GM19351 (cell line): ENCODE measurements around the gene PRAC2.

Experiments used
- ATAC-seq: cut with Tn5 transposase; IDR thresholded peaks from one replicate; pipeline ENCODE4 v1.9.1; 2021; ENCODE audit warnings: mild to moderate bottlenecking, moderate library complexity; ENCODE audit not compliant: unreplicated experiment

Gene PRAC2

DNA sequence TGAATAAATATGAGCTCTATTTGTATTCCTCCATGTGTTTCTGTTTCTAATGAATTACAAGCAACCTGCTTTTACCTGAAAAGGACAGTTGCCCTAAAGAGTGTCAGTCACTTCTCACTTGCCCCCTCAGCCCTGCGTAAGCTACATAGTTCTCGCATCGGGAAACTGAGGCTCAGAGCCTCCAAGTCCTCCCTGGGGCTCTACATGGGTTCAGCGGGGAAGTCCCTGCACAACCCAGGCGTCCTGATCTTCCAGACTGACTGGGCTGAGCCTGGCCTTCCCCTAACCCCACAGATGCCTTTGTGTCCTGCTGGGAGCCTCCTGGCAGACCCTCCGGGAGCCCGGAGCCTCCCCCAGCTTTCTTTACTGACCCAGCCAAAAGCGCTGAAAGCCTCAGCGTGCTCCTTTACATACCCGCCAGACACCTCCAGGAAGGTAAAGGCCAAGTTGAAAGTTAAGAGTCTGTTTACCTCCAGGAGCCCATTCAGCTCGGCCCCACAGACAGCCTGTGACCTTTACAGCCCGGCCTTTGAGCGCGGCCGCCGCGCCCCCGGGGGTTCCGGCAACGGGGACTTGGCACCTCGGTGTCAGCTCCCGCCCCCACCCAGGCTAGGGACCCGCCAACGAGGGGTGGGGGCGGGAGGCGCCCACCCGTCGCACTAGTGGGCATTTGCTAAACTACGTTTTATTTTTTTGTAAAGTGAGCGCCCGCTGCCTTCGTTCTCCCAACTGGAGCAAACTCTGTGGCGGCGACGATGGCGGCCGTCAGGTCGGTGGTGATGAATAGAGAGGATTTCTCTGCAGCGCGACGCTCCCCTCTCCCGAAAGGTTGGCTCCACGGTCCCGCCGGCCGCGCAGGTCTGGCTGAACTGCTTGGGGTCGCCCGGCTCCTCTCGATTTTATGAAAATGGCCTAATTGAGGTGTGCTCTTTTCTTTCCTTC, 10.0 kb downstream of the PRAC2 start:
- ATAC-seq = no peak

DNA sequence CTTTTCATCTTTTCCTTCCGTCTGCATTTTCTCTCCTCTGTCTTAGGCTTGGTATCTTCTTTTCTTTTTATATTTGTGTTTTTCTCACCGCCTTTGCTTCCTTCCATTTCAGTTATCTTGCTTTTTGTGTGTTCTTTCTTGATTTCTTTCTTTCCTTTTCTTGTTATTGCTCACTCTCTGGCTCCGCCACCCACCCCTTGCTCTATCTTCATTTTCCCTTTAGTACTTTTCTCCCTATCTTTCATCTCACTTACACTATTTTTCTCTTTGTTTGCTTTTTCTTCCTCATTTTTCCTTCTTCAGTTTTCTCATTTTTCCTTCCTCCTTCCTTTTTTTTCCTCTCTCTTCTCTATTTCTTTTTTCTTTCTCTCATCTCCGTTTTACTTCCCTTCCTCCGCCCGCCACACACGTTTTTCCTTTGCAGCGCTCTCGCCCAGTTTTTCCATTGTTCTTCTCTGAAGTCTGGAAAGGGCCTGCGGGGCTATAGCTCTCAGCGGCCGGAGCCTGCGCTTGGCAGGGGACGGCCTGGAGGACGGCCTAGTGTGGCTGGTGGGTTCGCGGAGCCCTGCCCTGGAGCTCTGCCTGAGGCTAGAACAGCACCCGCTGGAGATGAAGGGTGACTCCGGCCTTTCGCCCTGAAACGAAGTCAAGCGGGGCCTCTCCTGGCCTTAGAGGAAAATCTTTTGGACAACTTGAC, 10.8 kb downstream of the PRAC2 start:
- no peak for ATAC-seq

DNA sequence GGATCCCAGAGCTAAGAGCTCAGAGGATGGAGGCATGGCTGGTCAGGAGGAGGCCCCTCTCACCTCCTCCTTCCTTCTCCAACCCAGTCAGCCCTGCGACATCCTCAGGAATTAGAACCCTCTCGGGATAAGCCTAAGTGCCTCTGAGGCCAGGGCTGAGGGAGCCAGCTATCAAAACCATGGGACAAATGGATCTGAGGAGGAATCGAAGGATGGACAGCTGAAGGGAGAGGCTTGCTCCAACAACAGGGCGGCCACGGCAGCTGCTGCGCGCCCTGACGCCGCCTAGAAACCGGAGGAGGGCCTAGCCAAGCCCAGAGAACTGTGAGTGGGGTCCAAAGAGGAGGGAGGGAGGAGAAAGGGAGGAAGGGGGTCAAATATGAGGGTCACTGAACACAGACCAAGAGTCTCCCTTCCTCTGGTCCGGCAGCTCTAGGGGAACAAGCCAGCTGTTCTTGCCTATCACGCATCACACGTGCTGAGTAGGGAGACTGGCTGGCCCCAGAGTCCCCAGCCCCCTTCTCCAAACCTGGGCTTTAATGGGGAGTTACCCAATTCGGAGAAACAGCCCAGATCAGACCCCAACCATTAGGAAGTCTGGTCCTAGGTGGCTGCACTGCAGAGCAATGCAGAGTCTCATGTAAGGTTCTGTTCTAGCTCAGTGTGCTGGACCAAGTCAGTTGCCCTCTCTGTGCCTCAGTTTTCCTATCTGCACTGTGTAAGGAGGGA, 11.5 kb downstream of the PRAC2 start:
- ATAC-seq = no peak

DNA sequence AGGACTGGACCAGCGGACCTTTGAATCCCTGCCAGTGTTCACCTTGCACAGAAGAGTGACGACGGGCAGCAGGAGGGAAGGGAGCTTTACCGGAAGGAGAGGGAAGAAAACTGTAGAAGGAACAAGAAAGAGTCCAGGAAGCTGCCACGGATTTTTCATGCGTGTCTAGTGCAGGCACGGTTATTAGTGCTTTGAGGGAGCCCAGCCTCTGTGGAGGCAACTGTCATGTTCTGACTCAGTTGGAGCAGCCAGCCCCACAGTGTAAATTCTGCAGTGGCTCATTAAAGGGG, 12.0 kb downstream of the PRAC2 start:
- ATAC-seq = no peak

DNA sequence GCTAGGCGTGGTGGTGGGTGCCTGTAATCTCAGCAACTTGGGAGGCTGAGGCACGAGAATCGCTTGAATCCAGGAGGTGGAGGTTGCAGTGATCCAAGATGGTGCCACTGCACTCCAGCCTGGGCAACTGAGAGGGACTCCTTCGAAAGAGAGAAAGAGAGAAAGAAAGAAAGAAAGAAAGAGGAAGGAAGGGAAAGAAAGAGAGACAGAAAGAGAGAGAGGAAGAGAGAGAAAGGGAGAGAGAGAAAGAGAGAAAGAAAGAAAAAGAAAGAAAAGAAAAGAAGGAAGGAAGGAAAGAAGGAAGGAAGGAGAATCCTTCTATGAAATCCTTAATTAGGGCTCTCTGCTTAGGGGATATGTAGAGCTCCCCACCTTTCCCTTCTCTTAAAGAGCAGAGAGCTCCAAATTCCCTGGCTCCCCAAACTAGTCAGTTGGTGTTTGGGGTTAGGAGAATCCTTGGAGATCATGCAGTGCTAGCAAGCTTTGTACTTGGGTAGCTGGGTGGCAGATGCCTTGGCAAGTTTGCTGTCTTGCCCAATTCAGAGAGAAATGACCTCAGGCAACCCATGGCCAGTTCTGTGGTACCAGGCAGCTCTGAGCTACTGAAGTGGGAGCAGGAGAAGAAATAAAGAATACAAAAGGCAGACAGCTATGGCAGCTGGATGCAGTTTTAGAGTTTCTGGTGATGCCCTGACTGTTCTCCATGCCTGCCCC, 14.5 kb downstream of the PRAC2 start:
- ATAC-seq = no peak

DNA sequence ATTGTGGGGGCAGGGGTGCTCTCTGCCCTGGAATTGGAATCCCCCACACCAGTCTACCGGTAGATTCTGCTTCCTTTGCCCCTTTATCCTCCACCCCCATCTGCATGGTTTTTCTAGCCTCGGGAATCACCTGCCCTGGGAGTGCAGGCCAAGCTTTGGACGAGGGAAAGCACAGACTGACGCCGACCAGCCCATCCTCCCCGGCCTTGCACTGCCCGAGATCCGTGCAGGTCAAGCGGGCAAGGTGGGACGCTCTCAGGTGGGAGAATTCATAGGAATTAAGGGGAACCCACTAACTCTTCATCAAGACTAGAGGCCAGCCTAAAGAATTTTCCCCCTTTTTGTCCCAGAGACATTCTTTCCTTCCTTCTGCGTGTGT, 15.4 kb downstream of the PRAC2 start:
- ATAC-seq = no peak

DNA sequence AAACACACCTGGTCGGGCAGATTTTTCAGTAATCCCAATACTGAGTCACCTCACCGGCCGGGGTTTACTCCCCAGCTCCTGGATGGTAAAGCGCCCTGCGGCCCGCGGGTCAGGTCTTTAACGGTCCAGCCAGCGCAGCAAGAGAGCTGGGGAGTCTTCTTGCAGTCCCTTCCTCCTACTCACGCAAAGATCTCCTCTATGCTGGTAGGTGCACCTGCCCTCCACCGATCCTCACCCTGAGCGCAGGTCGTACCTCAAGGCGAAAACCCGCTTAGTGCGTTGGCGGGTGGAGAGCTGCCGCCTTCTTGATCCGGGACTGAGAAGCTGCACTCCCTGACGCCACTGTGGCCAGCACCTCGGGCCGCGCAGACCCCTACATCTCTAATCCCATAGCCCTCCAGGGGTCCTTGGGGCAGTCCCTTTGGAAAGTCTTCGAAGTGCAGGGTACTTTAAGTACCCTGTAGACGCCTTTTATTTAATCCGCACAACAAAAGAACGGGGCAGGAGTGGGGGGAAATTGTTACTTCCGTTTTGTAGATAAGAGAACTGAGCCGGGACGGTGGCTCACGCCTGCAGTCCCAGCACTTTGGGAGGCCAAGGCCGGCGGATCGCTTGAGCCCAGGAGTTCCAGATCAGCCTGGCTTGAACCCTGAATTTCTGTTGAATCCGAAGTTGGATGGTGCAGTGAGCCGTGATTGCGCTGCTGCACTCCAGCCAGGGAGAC, 16.0 kb downstream of the PRAC2 start:
- no peak for ATAC-seq

DNA sequence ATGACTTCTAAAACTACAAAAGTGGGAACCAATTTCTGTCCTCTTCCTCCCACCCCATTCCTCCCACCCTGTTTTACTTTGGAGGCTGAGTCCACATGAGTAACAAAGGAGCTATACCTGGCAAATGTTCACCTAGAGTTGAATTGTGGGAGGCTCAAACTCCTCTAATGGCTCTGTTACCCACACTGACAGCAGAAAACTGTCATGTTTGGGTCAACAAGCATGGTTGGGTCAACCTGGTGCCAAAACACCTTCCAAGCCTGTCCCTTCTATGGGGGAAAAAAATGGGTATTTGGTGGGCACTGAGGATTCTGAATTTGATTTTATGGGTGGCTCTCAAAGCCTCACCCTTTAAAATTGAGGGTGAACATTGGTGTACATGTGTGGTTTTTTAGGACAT, 17.6 kb downstream of the PRAC2 start:
- ATAC-seq = no peak

DNA sequence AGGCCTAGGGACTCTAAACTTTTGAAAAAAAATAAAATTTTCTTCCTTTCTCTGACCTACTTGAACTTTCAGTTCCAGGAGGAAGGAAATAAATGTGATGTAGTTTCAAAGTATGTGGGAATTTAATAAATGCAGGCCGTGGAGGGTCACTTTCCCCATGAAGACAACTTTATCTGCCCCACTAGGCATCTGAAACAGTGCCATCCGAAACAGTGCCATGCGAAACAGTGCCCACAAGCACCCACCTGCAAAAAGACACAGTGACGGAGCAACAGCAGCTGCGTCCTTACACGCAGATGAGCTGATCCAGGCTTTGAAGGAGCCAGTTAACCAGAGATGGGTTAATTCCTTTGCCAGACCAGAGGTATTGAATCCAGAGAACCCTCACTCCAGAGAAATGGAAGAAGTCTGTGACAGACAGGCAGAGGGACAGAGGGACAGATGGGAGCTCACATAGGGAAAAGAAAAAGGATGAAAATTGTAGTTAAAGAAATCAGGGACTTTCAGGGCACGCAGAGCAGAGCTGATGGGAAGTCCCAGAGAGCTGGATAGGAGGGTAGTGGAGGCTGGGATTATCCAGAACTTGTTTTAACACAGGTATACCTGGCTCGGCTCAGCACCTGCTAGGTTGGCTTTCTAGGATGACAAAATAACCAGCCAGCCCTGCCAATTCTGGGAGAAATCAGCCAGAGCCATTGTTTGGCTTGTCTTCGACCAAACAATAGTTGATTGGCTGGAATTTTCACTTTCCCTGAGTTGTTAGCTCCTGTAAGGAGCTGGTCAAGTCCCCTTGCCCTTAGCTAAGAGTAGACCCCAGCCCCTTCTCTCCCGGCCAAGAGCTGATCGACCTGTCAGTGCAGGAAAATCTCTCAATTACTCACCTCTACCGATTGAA, 22.6 kb downstream of the PRAC2 start:
- ATAC-seq = no peak

DNA sequence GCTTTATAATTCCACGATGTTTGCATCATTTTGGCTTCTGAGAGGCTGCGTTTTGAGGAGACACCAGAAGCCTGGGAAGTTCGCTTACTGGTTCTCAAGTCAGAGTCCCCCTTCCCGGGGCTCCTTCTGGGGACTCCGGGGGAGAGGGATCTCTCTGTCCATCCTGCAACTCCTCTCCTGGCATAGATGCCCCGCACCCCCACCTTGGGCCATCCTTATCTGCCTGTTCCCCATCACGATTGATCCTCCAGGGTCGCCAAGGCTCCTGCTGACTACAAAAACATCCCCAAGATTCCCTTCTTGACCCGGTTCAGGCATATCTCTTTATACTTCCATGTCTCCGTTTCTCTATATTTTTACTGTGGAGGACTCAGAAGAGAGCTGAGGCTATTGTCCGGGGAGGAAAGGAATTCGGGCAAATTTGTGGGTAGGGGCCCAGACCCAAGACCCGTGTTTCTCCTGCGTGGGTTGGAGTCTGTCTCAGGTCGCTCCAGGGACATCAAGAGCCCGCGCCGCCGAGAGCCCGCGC, 24.0 kb downstream of the PRAC2 start:
- ATAC-seq = no peak

DNA sequence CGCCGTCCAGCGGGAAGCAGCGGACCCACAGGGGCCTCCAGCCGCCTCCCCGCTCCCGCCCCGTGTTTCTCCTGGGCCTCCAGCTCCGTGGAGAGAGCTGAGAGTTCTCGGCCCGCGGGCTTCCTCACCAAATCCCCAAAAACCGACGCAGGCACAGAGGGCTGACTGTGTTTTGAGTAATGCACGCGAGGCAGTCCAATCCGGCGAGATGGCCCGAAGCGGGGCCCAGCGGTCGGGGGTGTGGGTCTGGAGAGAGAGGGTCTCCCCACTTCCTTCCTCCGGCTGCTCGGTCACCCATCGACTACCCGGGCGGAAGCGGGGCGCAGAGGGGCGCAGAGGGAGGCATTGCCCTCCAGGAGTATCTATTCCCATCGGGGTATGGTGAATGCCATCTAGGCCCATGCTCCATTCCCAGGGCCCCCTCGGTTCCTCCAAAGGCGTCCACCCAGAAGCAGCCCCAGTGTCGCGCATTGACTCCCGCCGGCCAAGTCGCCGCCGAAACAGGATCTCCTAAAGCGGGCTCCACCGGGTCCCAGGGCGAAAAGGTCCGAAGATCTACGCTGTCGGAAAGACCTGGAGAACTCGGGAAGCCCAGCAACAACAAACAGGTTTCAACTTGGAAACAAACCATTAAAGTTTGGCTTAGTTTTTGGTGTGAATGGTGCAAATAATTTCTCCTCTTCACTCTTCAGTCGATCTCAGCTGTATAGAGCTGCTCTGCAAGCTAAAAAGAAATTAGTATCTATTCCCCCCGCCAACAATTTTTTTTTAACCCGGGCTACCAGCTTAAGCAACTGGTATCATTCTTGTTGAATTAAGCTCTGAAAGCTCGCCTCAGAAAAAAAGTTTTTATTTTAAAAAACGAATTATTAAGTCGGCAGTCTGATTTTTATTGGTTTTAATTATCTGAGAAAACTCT, 24.7 kb downstream of the PRAC2 start:
- no peak for ATAC-seq

DNA sequence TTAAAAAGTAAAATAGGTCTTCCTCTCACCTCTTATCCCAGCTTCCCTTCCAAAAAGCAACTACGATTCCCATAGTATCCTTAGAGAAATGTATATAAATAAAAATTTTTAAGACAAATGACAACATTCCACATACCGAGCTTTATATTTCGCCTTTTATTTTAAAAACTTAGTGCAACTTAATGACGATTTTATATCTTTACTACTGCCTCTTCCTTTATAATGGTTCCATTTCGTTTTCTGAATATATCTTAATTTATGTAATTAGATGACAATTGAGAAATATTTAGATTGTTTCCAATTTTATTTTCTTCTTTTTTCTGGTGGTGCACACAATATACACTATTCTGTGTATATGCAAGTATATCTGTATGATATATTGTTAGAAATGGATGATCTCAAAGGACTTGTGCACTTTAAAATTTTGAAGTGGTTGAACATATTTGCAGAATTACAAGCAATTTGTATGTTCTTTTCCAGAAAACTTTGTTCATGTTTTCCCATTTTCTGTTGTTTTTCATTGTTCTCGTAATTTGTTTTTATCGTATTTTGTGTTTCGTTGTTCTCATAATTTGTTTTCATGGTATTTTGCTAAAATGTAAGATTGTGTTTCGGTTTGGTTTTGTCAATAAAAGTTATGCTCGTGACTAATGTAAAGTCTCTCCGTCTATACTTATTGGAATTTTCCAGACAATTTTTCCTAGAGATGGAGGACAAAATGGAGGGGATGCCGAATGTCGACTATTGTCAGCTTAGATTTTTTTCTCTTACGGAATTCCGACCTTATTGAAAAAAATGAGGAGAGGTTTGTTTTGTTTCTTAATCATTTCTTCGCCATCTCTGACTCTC, 26.0 kb downstream of the PRAC2 start:
- no peak for ATAC-seq

DNA sequence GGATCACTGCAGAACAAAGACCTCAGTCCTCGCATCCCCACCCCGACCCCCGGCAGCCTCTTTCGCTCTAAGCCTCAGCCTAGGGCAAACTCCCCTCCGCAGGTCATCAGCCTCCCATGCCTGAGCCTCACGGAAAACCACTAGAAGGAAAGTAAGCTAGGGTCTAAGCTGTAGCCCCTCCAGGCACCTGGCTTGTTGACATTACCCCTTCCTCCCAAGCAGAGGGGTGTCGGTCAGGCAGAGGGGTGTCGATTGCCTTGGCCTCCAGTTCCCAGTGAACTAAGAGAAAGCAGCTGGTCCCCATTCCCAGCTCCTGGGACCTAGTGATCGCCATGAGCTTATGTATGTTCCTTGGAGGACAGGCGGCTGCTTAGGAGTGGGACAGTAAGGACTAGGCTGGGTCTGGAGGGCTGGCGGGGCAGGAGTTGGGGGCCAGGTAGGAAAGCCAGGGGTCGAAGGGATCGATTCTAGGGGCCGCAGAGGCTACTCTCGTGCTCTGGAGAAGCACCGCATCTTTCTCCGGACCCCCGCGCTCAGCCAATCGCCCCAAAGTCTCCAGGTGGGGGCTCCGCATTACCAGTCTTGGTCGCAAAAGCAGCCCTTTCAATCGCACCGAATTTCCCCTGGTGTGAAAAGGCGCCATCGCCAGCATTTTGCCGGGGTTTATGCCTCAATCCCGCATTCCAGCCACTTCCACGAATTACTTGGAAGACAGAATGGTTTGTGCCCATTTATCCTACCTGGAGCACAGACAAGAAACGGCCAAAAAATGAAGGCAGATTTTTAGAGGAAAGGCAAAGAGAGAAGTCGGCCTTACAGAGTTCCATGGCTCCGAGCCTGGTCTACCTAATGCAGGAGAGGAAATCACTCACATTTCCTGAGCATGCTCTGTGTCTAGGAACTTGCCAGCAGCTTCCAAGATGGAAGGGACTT, 26.9 kb downstream of the PRAC2 start:
- no peak for ATAC-seq

DNA sequence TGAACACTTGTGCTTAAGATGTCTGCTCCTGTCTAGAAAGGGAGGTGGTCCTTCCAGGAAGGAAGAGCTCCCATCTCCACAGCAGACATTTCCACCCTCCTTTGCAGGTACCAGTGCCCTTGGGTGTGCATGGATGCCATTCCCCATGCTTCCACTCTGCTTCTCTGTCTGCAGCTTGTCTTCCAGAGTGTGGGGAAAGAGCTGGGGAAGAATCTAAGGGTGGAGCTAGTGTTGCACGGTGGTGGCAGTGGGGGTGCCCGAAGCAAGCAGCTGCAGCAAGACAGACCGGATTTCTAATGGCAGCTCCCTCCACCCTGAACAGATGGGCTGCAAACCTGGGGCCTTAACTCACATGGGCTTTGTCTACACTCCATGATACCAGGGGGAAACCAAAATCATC, 28.2 kb downstream of the PRAC2 start:
- no peak for ATAC-seq

DNA sequence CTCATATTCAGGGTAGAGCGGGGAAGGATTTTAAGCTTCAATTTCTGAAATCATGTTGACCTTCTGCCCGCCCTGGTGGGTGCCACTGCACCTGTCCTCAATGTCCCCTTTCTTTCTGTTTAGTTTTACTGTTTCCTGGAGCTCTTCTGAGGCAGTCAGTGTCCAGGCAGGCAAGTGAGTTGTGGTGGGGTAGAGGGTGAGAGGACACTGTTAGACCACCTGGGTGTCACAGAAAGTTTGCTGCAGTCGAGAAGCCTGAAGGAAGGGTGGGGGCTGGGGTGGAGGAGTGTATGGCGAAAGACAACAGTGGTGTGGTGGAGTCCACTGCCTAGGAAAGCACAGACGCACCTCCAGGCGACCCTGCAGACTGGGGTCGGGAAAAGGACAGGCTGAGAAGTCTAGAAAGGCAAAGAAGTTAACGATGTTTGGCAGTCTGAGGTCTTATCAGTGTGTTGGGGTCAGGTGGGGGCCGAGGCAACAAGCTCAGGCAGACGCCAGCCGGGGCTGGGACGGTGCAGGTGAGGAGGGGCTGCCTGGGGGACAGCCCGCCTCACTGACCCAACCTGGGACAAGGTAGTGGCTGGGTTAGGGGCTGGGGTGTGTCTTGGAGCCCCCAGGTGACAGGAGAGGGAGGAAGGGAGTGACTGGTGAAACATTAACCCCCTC, 28.9 kb downstream of the PRAC2 start:
- no peak for ATAC-seq
